SK-N-MC (cell line): ENCODE data around the gene OGFOD3.

ENCODE experiments used
- EZH2 ChIP-seq: fragments of 200-600 bp; sonication (generic); IDR thresholded peaks from one replicate; pipeline ENCODE4 v1.6.1; 2017; ENCODE audit warnings: antibody characterized with exemption
- POLR2AphosphoS5 ChIP-seq: IDR thresholded peaks from 2 replicates; pipeline ENCODE4 v1.6.1; 2012; ENCODE audit warnings: mild to moderate bottlenecking, low read depth, low read length, borderline replicate concordance

DNA sequence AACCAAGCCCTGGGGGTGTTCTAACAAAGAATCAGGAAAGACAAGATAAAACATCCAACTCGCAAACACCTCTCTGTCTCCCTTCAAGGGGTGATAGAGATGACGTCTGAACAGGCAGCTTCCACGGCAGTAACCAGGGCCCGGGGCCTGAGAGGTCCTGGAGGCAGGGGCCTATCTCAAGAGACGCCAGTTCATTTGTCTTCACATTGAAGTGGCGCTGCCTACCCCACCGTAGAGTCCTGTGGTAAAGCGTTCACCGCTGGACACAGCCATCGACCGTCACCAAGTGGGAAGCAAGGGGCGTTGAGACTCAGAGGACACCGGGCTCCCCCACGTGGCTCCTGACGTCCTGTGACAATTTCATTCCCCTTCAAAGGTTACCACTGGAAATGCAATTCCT lies 25.4 kb downstream of the OGFOD3 start:
- TF ChIP-seq EZH2: no peak
- no peak for TF ChIP-seq POLR2AphosphoS5
